ENCODE measurements around the gene ZPLD1.

The ZPLD1 gene

DNA sequence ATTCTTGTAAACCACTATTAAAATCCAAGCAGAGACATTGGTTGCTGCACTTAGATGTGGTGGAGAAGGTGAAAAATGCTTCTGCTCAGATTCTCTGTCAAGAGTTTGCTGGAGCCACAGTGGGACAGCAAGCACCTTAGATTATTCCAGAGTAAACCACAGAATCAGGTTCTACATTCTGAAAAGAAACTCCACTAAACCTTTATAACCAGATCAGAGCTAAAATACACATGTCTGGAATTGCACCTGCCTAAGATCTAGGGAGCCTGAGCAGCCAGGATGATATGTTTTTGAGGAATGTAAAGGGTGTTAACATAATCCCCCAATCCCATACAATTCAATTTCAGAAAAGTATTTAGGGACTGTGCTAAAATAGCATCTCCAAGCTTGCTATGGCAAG, at the start of gene ZPLD1:
ZPLD1 (plus strand) TSS at position 301 of the 400 bp plus-strand sequence. CDS start 3,473 bp downstream, outside the sequence.
- no peak for TF ChIP-seq CTCF (IDR thresholded peaks at IDR 0.05; ENCODE audit: control insufficient read depth, extremely low read depth, insufficient read depth)
- DNase-seq (ENCODE audit: low read depth): no peak
- H3K4me3 ChIP-seq (ENCODE audit: low read depth, low read length): no peak within 1 kb of the TSS

DNA sequence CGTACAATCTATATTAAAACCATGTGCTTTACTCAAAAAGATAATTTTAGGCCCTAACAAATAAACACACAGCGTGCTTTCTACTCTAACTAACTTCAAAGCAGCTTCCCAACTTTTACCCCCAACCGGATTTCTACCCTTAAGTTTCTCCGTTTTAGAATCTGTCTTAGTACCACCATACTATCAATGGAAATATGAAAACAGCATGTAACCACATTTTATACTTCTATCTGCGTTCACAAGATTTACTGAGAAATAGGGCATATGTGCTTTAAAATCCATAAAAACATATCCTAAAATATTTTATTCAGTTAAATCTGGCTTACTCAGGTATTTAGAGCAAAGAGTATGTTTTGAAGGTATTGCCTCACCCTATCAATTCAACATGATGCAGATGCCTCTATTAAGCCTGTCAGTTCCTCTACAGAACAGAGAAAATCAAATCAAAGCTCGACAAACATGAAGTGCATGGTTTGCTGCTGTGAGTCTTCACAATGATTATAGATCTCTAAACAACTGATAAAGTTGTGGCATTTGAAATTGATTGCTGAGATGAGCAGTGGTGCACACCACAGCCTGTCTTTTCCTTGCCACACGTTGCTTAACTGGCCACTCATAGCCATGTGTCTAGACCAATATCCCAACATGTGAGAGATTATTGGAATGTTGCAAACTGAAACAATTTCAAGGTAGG, 44.5 kb upstream of the ZPLD1 start:
- DNase-seq (ENCODE audit: low read depth): no peak
- no peak for TF ChIP-seq CTCF (IDR thresholded peaks at IDR 0.05; ENCODE audit: control insufficient read depth, extremely low read depth, insufficient read depth)
- H3K4me3 ChIP-seq (ENCODE audit: low read depth, low read length): no peak overlapping the region

DNA sequence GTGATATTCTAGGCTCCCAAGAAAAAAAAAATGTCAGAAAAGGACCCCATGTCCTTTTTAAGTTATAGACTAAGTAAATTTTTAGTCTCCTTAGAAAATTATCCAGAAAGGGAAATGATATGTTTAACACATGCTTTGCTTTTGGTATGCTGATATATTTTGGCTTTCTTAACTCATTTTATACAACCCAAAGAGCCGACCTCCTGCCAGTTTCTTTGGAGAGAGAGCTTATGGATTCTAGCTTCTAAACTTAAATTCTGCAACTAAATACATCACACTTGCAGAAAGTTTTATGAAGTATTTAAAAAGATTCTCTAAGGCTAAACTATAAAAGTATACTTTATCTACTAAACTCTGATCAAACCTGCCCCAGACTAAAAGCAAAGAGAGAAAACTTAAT, 43.9 kb upstream of the ZPLD1 start:
- no peak overlapping the region for H3K4me3 ChIP-seq (ENCODE audit: low read depth, low read length)
- DNase-seq (ENCODE audit: low read depth): no peak
- no peak for TF ChIP-seq CTCF (IDR thresholded peaks at IDR 0.05; ENCODE audit: control insufficient read depth, extremely low read depth, insufficient read depth)

DNA sequence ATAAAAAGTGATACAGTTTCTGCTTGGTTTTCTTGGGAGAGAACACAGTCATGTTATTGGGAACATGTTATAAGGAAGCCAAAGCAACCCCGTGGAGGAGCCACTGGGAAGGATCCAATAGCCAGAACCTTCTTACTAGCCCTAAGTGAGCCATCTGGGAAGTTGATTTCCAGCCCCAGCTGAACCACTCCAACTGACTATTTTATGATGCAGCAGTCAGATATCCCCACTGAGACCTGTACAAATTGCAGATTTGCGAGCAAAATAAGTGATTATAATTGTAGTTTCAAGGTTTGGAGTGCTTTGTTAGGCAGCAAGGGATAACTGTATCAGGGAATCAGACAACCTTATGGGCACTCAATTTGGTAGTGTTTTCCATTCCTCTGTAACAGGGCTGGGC, 43.3 kb upstream of the ZPLD1 start:
- DNase-seq (ENCODE audit: low read depth): no peak
- TF ChIP-seq CTCF (IDR thresholded peaks at IDR 0.05; ENCODE audit: control insufficient read depth, extremely low read depth, insufficient read depth): no peak

DNA sequence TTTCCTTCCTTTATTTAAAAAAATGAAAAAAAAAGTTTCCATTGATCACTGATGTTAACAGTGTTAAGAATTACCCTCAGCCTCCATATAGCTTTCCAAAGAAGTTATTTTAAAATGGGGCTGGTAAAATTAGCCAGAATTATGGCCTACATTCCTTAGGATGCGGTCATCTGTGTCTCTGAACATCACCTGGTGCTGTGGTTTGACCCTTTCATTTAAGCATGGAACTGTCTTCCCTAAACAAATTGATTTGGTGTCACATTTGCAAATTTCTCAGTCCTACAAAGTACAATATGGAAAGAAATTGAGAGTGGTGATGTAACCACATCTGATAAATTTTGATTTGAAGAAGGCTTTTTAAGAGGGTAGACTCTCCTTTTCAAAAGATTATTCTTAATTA, 40.3 kb upstream of the ZPLD1 start:
- H3K4me3 ChIP-seq (ENCODE audit: low read depth, low read length): no peak overlapping the region
- TF ChIP-seq CTCF (IDR thresholded peaks at IDR 0.05; ENCODE audit: control insufficient read depth, extremely low read depth, insufficient read depth): no peak
- DNase-seq (ENCODE audit: low read depth): no peak

More for the DNA sequence above, 43.3 kb upstream of the ZPLD1 start:
- H3K4me3 ChIP-seq (ENCODE audit: low read depth, low read length): no peak overlapping the region

GRCh38 chr3:102398176-102398575, 36.6 kb upstream of the ZPLD1 start:
- no peak overlapping the region for H3K4me3 ChIP-seq (ENCODE audit: low read depth, low read length)
- no peak for TF ChIP-seq CTCF (IDR thresholded peaks at IDR 0.05; ENCODE audit: control insufficient read depth, extremely low read depth, insufficient read depth)
- DNase-seq (ENCODE audit: low read depth): no peak

GRCh38 chr3:102398666-102399065, 36.1 kb upstream of the ZPLD1 start:
- DNase-seq (ENCODE audit: low read depth): no peak
- H3K4me3 ChIP-seq (ENCODE audit: low read depth, low read length): no peak overlapping the region
- TF ChIP-seq CTCF (IDR thresholded peaks at IDR 0.05; ENCODE audit: control insufficient read depth, extremely low read depth, insufficient read depth): no peak
